Cardiac ventricle fibroblast (primary cell): ENCODE measurements around the gene TAF11. TPM values are rescaled to one million over a fixed set of nuclear protein-coding genes. Genes with fewer than 3 reads are reported as not detected.

ENCODE experiments used
- total RNA-seq: library from RNA; depleted of rRNA; stranded (reverse); fragments of >200 nt; gene quantifications from 2 replicates; pipeline ENCODE4 v1.2.3, GENCODE V29; 2015

The TAF11 gene
- 9.2 and 14.7 TPM in 2 replicates for total RNA-seq

GRCh38 chr6:34887753-34888513 is at the start of gene TAF11:
Gene TAF11, minus strand, starts transcription at chr6:34888042. Its CDS starts 85 bp downstream, at chr6:34887957.

GRCh38 chr6:34888874-34889555 is 1.2 kb upstream of the TAF11 start, which contains the start of gene ANKS1A:
Gene ANKS1A, plus strand, starts transcription at chr6:34889255. Its CDS starts 148 bp downstream, at chr6:34889403.

Other genes with a start within 250 kb of the TAF11 start
- gene ILRUN, start 191.3 kb downstream of the TAF11 start, total RNA-seq: 32.9 and 36.9 TPM in 2 replicates
- 66.8 and 77.6 TPM in 2 replicates for gene SNRPC, start 130.5 kb downstream of the TAF11 start, total RNA-seq
- gene BLTP3A, start 96.0 kb downstream of the TAF11 start, total RNA-seq: 4.7 and 5.8 TPM in 2 replicates
- gene ANKS1A, start 1.2 kb upstream of the TAF11 start, total RNA-seq: 6.9 and 8.0 TPM in 2 replicates